NCI-H187 (cell line): Measurements from ENCODE around the gene TBC1D28.
"Not testable (repeated sequence)": the region's sequence is repeated elsewhere in the genome, so short reads cannot be mapped to it uniquely, and the experiment has no call there.

Experiments
- DNase-seq, 2 experiments: peaks; one replicate each; lab custom pipeline; 2025; lab: John Stamatoyannopoulos, UW

The TBC1D28 gene

DNA sequence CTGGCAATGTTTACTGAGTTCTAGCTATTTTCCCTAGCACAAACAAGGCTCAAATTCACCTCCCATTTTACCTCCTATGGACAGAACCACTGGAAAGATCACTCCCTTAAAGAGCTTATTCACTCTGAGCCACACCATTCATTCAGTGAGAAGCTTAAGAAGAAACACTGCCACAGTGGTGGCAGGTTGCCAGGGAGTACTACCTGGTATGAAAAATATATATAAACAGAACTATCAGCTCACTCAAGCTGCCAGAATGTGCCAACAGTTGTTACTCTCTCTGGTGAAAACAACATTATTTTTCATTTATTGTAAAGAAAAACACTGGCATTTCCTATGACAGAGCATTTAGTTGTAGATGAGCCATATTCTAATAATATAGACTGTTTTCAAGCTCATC, 31.2 kb downstream of the TBC1D28 start:
- not testable (repeated sequence) for DNase-seq

GRCh38 chr17:18593138-18593537, 51.1 kb downstream of the TBC1D28 start:
- not testable (repeated sequence) for DNase-seq
